Medulla oblongata (tissue), 1 donor: Measurements from ENCODE around the gene ARMC5.
"Not testable (repeated sequence)": the region's sequence is repeated elsewhere in the genome, so short reads cannot be mapped to it uniquely, and the experiment has no call there.

ENCODE experiments used
- DNase-seq: peaks from one replicate; pipeline ENCODE4 v3.0.0-alpha.2; 2015; ENCODE audit errors: extremely low spot score

The ARMC5 gene

DNA sequence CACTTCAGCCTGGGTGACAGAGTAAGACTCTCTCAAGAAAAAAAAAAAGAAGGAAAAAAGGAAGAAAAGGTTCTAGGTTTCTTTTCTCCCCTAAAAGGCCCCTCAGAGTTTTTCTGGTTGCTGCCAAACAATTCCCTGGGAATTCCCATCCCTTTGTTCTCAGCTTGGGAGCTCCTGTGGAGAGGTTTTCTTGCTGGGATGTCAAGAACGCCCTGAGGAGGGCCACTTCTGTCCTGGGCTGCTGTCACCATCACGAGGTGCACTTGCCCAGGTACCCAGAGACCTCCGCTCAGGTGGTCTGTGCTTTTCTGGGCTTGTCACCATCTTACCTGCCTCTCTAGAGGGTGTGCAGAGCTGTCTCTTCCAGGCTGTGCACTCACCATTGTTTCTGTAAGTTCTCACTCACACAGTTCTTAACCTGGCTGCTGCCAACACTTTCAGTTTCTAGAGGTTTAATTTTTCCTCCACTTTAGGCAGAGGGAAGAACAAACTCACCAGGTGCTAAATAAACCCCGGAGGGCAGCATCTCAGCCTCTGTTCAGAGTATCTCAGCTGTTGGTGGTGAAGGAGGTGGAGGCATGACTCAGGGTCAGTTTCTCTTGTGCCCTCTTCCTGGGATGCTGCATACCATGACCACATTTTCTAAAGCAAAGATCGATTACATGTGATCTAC lies 28.8 kb upstream of the ARMC5 start:
- no peak for DNase-seq

DNA sequence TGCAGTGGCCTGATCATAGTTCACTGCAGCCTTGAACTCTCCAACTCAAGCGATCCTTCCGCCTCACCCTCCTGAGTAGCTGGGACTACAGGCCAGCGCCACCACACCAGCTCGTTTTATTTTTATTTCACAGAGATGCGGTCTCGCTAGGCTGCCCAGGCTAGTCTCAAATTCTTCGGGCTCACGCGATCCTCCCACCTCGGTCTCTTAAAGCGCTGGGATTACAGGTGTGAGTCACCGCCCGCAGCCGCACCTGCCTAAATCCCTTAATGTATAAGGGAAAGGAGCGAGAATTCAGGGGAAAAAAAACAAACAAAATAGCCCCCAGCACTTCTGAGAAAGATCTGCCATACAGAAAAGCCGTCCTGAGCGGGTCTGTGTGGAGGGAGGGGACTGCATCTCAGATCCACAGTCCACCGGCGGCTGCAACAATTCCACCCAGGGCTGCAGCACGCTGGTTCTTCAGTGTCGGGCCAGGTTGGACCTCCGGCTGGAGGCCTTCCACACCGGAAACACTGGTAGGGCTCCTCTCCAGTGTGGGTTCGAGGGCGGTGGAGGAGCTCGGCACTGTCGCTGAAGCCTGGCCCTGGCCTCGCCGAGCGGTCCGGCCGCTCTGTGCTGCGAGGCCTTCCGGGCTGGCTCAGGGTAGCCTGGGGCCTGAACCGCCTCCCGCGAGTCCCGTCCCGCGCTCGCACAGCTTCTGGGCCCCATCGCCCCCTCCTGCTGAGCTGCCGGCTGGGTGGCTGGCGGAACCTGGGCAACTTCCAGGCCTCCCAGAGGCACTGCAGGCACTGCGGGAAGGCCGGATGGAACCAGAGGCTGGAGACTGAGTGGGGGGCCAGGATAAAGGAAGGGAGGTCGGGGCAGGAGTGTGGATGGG lies 23.7 kb upstream of the ARMC5 start:
- DNase-seq, result no peak

DNA sequence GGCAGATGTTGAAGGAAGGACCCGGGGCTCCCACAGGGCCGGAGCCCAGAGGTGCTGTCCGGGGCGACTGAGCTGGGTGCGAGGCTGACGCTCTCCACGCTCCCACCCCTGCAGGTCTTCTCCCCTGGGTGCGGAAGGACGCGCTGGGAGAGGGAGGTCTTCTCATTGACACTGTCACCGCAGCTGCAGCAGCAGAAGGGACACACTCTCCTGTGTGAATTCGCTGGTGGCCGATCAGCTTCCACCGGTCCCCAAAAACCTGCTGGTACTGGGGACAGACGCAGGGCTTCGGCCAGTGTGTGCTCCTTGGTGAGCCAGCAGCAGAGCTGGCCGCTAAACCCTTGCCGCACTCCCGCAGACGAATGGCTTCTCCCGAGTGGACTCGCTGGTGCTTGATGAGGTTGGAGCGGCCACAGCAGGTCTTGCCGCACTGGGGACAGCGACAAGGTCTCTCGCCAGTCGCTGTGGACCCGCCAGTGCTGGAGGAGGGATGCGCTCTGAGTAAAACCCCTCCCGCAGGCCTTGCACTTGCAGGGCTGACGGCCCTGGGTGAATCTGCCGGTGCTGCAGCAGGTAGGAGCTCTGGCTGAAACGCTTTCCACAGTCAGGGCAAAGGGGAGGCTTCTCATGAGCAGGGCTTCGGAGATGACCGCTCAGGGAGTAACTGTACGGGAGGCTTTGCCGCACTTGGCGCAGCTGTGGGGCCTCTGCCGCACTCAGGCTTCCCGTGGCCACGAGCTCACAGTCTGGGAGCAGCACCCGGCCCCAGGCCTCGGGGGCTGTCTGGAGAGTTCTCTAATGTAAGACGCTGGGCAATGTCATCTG lies 22.9 kb upstream of the ARMC5 start:
- DNase-seq, result no peak

- no peak for DNase-seq
Observed at GRCh38 chr16:31438414-31438813, 20.9 kb upstream of the ARMC5 start.

DNA sequence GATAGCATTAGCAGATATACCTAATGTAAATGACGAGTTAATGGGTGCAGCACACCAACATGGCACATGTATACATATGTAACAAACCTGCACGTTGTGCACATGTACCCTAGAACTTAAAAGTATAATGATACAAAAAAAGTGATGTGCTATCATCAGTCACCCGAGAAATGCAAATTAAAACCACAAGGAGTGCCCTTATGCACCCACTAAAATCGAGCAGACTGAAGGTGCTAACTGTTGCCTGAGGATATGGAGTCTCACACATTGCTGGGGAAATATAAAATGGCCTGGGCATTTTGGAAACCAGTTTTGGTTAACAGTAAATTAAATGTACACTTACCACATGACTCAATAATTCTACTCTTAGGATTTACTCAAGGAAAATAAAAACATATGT lies 20.3 kb upstream of the ARMC5 start:
- not testable (repeated sequence) for DNase-seq

GRCh38 chr16:31439519-31439918 lies 19.8 kb upstream of the ARMC5 start:
- DNase-seq, result no peak

GRCh38 chr16:31440516-31441184 lies 18.7 kb upstream of the ARMC5 start:
- peak; percentile 60 for DNase-seq

DNA sequence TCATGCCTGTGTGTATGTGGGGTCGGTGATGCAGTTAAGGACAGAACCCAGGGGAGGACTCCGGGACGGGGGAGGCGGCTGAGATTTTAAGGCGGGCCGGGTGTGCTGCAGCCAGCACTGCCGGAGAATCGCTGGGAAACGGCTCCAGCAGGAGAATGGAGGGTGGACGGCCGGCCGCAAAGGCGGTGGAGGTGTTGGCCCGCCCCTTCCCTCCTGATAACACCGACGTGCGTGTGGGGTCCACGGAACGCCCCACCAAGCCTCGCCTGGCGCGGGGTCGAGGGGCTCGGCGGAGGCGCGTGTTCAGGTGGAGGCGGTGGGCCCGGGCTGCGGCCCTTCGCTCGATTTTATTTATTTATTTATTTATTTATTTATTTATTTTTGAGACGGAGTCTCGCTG lies 17.3 kb upstream of the ARMC5 start:
- DNase-seq, result no peak

GRCh38 chr16:31445931-31446330 lies 13.4 kb upstream of the ARMC5 start:
- DNase-seq, result not testable (repeated sequence)

DNA sequence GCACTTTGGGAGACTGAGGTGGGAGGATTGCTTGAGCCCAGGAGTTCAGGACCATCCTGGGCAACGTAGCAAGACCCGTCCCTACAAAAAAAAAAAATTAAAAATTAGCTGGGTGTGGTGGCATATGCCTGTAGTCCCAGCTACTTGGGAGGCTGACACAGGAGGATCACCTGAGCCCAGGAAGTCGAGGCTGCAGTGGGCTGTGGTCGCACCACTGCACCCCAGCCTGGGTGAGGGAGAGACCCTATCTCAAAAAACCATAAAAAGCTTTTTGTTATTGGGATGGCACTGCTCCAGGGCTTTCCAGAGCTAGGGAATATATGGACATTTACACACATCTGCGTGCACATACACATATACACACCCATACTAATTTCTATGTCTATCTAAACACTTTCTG lies 8.1 kb upstream of the ARMC5 start:
- no peak for DNase-seq

DNA sequence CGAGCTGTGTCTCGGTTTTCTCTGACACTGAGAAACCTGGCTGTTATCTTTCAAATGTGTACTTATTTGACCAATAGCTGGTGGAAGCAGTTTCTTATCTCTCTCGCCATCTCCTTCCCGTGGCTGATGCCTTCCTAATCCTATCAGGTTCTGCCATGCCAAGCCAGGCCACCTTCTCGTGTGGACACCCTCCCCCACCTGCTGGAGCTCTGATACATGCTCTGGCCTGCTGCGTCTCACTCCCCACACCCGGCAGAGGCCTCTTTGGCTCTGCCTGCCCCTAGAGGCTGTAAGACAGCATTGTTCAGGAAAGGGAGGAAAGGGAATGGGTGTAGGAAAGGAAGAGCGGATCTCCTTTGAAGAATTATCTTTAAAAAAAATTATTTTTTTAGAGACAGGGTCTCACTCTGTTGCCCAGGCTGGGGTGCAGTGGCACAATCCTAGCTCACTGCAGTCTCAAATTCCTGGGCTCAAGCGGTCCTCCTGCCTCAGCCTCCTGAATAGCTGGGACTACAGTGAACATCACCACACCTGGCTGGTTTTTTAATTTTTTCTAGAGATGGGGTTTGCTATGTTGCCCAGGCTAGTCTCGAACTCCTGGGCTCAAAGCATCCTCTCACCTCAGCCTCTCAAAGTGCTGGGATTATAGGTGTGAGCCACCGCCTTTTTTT lies 7.5 kb upstream of the ARMC5 start:
- peak; percentile 70 for DNase-seq

DNA sequence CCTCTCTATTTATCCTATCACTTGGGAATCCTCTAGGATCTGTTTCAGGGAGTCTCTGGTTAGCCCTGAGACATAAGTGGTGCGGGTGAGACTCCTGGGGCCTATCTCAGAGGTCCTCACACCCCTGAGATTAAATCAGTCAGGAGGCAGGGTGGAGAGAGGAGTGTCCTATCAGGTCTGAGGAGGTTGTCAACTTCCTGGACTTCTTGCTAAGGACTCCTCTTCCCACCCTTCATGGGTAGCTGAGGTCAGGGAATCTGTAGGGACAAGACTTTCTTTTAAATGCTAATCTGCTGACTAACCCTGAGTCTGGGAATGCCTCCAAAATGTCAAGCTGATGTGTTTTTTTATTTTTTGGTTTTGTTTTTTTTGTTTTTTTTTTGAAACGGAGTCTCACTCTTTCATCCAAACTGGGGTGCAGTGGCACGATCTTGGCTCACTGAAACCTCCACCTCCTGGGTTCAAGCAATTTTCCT lies 6.6 kb upstream of the ARMC5 start:
- peak; percentile 59 for DNase-seq

- DNase-seq, result no peak
Observed at GRCh38 chr16:31453255-31454204, 5.8 kb upstream of the ARMC5 start.

DNA sequence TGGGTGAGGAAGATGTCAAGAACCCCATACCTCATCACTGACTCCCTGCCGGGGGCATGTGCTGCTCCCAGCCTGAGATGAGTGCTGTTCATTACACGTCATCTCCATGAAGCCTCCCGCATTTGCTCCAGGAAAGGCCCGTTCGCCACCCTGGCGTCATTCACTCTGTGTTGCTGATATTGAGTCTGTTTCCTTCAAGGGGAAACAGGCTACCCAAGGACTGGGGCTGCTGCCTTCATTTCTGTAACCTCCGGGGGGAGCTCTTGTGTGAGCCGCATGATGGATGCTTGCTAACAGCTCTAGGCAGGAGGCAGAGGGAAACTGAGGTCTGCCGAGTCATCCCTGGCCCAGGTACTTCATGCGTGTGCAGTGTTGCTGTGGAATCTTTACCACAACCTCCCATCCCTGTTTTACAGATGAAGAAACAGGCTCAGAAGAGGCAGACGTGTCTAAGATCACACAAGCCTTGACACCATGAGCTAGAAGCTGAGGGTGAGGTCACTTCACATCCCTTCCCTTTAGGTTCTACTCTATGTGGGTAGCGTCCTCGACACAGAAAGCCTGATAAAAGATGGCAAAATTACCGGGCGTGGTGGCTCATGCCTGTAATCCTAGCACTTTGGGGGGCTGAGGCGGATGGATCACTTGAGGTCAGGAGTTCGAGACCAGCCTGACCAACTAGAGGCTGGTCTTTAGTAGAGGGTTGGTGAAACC lies 3.5 kb upstream of the ARMC5 start:
- DNase-seq, result no peak

GRCh38 chr16:31456988-31457360 lies 2.3 kb upstream of the ARMC5 start:
- no peak for DNase-seq

DNA sequence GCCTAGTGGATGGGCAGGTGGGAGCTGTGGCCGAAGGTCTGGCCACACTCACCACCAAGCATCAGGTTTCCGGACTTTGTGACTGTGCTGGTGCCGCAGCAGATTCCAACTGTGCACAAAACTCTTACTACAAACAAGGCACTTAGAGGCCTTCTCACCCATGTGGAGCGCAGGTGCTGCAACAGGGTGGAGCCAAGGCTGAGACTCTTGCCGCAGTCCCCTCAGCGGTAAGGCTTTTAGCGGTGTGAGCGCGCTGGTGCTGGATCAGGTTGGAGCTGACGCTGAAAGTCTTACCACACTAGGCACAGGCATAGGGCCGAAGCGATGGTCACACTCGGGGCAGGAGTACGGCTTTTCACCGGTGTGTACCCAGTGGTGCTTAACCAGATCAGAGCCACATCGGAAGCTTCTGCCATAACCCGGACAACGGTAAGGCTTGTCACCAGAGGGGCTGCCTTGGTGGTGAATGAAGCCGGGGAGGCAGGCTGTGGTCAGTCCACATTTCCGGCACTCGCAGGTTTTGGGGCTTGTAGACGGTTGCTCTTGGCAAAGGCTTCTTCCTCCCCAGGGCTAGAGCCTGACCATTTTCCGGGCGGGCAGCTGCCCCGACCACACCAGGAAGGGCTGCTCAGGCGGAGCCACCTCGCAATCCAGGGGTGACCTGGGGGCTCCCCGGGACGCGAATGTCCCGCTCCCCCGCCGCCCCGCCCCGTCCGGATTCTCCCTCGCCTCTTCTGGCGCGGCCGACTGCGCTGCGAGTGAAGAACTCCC lies 1.0 kb upstream of the ARMC5 start:
- peak; percentile 33 for DNase-seq

DNA sequence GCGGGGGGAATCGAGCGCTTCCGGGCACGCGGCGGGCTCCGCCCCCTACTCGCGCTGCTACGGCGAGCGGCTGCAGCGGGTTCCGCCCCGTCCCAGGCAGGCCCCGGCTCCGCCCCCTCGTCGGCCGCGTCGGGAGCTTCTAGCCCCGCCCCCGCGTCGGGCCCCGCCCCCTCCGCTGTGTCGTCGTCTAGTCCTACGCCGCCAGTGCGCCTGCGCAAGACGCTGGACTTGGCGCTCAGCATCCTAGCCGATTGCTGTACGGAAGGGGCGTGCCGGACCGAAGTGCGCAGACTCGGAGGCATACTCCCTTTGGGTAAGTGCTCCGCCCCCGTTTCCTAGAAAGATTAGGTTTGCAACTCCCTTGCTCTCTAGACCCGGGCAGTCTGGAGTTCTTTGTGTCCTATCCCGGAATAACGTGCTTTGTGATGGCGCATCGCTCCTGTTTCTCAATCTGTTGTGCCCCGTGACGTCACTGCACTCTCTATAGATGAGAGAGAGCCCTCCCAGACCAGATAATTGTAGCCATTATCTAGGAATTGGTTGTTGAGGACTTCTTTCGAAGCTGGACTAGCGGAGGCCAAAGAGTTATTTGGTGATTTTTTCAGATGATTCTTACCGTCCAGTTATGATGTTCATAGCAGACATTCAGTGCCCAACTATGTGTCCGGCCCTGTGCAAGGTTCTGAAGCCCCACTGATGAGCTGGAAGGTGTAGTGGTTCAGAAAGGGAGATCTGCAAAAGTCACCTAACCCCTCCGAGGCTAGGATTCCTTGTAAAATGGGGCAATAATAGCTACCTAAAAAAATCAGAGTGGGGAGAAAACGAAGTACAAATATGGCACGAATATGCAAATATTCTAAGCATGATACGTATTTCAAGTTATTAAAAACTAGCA lies 633 bp downstream of the ARMC5 start:
- DNase-seq, result peak; percentile 100
